Measurements from ENCODE around the gene ZBTB20.

The ZBTB20 gene

GRCh38 chr3:114478801-114479200 is 668.3 kb downstream of the ZBTB20 start:
- DNase-seq (ENCODE audit: low spot score) = no peak

DNA sequence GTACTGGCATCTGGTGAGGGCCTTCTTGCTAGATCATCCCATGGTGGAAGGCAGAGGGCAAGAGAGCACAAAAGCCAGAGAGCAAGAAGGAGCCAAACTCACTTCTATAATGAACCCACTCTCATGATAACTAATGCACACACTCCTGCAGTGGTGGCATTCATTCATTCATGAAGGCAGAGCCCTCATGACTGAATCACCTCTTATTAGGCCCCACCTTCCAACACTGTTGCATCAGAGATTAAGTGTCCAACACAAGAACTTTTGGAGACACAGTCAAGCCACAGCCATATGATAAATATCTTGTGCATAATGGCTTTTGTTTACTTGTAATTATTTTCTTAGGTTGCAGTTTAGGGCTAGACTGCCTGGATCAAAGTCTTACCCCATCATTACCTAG is 670.6 kb downstream of the ZBTB20 start:
- DNase-seq (ENCODE audit: low spot score) = no peak

DNA sequence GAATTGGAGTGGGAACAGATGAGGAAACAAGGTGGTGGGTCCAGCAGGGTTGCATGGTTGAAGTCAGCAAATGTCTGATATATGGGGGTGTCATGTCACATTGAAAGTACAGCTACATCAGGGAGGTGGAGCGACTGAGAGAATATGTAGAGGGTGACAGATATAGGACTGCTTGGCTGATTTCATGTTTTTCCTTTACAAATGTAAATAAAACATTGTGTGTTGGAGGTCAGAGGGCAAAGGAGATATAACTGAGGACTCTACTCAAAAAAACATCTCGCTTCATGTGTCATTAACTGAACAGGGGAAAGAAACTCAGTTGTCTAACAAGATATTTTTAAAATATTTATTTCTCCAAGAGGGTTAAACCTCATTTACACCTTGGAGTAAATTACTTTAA is 675.6 kb downstream of the ZBTB20 start:
- no peak for DNase-seq (ENCODE audit: low spot score)

- DNase-seq (ENCODE audit: low spot score) = no peak
These were observed 678.0 kb downstream of the ZBTB20 start for GRCh38 chr3:114469070-114469469.

DNA sequence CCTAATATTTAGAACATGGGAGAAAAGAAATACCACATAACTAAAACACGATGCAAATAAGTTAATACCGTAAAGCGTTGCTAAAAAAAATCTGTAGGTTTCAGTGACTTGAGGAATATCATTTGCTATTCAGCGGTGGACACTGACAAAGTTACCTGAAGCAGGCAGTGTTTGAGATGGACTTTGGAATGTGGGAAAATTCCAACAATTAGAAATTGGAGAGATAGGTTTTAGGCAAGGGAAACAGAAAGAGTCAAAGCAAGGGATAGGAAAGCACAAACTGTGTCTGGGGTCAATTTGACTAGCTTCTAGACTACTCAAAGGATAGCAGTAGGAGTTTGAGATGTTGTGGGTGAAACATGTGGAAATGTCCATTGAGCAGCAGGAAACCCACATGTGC is 680.3 kb downstream of the ZBTB20 start:
- no peak for DNase-seq (ENCODE audit: low spot score)

DNA sequence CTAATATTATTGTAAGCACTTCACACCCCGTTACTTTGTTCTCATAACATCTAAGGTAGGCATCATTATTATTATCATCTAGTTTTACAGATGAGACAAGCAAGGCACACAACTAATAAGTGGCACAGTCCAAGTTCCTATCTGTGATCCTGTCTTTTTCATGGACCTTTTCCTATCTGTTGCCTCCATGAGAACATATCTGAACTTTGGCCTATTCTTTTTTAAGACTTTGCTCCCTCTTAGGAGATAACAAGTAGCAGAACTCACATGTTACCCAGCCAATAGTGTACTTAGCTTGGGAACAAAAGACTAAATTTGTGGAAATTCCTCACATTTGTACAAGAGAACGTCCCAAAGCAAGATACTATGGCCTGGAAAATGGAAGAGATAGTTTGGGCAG is 680.8 kb downstream of the ZBTB20 start:
- no peak for DNase-seq (ENCODE audit: low spot score)

GRCh38 chr3:114464548-114464947 is 682.5 kb downstream of the ZBTB20 start:
- no peak for DNase-seq (ENCODE audit: low spot score)

- no peak for DNase-seq (ENCODE audit: low spot score)
These were observed 684.3 kb downstream of the ZBTB20 start for GRCh38 chr3:114462750-114463149.

DNA sequence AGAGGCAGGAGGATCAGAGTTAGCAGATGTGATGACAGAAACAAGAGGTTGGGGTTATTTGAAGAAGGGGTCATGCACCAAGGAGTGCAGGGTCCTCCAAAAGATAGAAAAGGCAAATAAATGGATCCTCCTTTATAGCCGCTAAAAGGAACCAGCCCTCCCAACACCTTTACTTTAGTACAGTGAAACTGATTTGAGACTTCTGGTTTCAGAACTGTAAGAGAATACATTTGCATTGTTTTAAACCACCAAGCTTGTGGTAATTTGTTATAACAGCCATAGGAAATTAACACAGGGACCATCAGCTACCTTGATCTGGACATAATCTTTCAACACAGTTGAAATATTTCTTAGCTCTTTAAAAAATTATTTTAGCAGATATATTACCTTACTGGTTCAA is 686.6 kb downstream of the ZBTB20 start:
- no peak for DNase-seq (ENCODE audit: low spot score)

DNA sequence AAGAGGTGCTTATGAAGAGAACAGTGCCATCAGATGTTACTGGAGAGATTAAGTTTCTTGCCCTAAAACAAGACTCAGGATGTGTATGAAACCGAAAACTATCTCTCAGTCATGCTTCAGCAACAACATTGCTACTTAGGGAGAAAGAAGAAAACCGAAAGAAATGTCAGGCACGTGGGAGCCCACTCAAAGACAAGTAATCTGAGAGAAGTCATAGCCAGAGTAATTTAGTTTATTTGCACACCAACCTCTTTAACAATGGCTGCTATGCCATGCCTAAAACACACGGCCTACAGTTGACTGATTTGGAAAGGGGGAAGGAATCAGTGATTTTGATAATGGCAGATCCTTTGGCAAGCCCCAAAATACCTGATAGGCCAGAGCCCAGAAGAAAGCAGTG is 690.3 kb downstream of the ZBTB20 start:
- no peak for DNase-seq (ENCODE audit: low spot score)

- DNase-seq (ENCODE audit: low spot score) = no peak
These were observed 691.7 kb downstream of the ZBTB20 start for GRCh38 chr3:114455432-114455831.

- DNase-seq (ENCODE audit: low spot score) = no peak
These were observed 692.4 kb downstream of the ZBTB20 start for GRCh38 chr3:114454551-114455251.

DNA sequence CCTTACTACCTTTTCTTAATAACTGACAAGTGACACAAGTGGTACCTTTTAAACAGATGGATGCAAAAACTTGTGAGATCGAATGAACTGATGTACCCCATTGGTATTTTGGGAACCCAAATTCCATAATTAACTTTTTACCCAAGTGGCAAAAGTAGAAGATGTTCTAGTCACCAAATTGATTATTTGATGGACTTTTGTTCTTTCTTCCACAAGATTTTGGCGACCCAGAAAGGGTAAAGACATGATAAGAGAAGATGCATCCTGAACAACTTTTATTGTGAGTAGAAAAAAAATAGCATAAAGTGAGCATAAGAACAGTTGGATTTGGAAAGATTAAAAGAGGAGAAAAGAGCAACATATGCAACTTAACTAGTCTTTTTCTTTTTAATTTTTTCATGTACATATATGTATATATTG is 693.7 kb downstream of the ZBTB20 start:
- DNase-seq (ENCODE audit: low spot score) = no peak

DNA sequence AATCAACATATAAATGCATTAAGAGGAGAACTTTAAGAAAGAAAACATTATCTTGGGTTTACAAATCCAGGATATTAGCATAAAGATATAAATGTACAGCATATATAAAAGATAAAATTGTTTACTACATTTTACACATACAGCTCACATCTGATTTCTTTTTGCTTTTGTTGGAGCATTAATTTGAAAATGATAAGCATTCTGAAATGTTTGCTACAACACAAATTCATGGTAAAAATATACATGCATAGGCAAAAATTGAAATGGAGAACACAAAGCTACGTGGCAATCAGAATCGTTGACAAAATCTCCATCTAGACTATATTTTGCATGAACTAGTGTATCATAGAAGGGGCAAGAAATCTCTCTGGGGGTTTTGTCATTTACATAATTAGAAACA is 694.2 kb downstream of the ZBTB20 start:
- DNase-seq (ENCODE audit: low spot score) = no peak

DNA sequence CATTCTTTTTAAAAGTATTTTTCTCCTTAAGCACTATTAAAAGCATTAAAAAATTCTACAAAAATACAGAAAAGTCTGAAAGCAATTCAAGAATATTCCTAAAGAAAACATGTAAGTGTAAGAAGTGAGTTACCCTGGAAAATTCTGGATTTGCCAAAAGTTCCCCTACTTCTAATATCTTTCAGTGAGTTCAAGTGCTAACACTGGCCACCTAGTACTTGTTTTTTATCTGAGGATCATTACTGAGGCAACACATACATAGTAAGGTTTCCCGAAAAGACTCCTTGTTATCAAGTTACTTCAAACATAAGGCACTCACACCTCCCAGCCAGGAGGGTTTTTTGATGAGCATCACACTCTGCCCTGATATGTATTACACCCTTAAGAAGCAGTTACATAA is 694.8 kb downstream of the ZBTB20 start:
- DNase-seq (ENCODE audit: low spot score) = no peak

GRCh38 chr3:114451561-114452018 is 695.5 kb downstream of the ZBTB20 start:
- DNase-seq (ENCODE audit: low spot score) = no peak

- DNase-seq (ENCODE audit: low spot score) = no peak
These were observed 696.0 kb downstream of the ZBTB20 start for GRCh38 chr3:114451051-114451451.

- no peak for DNase-seq (ENCODE audit: low spot score)
These were observed 697.0 kb downstream of the ZBTB20 start for GRCh38 chr3:114450008-114450596.

- DNase-seq (ENCODE audit: low spot score) = no peak
These were observed 697.6 kb downstream of the ZBTB20 start for GRCh38 chr3:114449271-114450007.

DNA sequence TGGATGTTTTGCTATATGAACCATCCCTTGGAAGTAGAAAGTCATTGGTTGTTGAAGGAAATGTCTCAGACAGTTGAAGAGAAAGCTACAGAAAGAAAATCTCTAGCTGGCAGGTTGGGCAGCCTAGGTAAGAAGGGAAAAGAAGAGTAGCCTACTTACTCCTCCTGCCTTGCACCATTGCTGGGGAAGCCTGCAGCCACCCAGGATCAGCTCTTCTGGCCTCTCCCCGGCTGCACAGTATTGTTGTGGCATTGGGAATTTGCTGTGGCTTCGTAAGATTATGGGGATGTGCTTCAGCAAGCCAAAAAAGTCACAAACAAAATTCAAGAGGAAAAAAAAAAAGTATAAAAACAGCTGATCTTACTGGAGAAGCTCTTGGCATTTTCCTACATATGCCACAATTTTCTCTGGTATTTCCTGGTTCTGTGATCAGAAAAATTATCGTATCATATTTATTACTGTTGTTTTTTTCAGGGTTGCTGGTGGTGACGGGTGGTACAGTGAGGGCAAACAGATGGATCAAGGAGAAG is 699.1 kb downstream of the ZBTB20 start:
- no peak for DNase-seq (ENCODE audit: low spot score)

DNA sequence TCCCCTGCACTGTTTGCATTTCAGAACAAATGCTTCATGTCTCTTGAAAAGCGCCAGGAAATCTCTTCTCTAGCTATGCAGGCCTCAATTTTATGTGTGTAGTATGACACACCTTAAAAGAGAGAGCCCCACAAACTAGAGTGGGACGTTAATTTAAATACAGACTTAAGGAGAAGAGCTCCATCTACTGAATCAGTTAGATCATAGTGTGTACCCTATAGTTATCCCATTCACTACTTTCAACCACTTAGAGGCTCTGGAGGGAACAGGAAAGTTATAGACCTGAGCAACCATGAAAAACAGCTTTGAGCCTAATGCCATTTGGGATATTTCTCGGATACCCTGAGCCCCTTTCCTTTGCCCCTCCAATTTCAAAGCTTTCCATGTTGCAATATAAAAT is 699.5 kb downstream of the ZBTB20 start:
- no peak for DNase-seq (ENCODE audit: low spot score)

DNA sequence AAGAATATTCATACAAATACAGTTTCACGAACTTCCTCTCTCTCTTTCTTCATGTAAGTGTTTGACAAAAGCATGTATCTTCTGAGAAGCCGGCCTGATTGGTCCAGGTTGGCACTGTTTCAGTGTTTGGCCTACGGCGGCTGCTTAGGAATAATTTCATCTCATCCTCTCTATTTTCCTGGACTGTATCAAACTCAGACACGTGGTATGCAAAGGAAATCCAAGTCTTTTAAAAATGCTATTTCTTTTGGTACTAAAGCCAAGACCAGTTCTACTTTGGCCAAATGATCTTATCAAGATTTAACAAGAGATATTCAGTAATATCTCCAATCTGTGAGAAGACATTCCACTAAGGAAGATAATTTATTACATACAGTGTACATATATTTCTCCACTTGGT is 700.5 kb downstream of the ZBTB20 start:
- DNase-seq (ENCODE audit: low spot score) = no peak

DNA sequence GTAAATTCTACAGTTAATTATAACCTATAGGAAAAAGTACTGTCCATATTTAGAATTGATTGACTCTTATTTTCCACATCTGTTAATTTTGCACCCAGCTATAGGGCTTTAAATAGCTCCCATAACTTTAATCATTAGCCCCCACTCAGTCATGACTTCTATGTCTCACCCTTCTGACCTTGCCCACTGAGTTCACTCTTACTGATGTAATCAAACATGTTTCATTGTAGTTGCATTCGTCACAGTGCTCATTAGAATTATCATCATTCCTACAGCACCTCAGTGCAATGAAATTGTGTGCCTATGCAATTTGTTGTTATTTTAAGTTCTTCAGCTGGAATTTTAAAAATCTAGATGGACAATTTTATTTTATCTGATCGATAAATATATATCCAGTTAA is 701.9 kb downstream of the ZBTB20 start:
- DNase-seq (ENCODE audit: low spot score) = no peak

All from CD4-positive, alpha-beta T cell treated with Interleukin-2 at 100 ng/mL for 4 hours (primary cell).